Ishikawa (cell line): ENCODE measurements around the gene RARS2.

Source experiments
- CEBPB ChIP-seq: IDR thresholded peaks from 2 replicates; pipeline ENCODE4 v1.6.1; 2012
- CREB1 ChIP-seq: IDR thresholded peaks from 2 replicates; pipeline ENCODE4 v1.6.1; 2012; ENCODE audit warnings: low read depth
- EGR1 ChIP-seq: IDR thresholded peaks from 2 replicates; pipeline ENCODE4 v1.6.1; 2012
- EP300 ChIP-seq: IDR thresholded peaks from 2 replicates; pipeline ENCODE4 v1.6.1; 2012; ENCODE audit warnings: borderline replicate concordance
- FOXM1 ChIP-seq: IDR thresholded peaks from 2 replicates; pipeline ENCODE4 v1.6.1; 2012; ENCODE audit warnings: low read depth, borderline replicate concordance
- NFIC ChIP-seq: IDR thresholded peaks from 2 replicates; pipeline ENCODE4 v1.6.1; 2012
- RAD21 ChIP-seq: IDR thresholded peaks from 2 replicates; pipeline ENCODE4 v1.6.1; 2012; ENCODE audit warnings: low read depth
- TAF1 ChIP-seq: IDR thresholded peaks from 2 replicates; pipeline ENCODE4 v1.6.1; 2012; ENCODE audit warnings: low read depth, mild to moderate bottlenecking
- TCF12 ChIP-seq: IDR thresholded peaks from 2 replicates; pipeline ENCODE4 v1.6.1; 2012; ENCODE audit warnings: low read depth
- TEAD4 ChIP-seq: IDR thresholded peaks from 2 replicates; pipeline ENCODE4 v1.6.1; 2012
- YY1 ChIP-seq: IDR thresholded peaks from 2 replicates; pipeline ENCODE4 v1.6.1; 2012; ENCODE audit warnings: low read depth
- ZBTB7A ChIP-seq: IDR thresholded peaks from 2 replicates; pipeline ENCODE4 v1.6.1; 2012; ENCODE audit warnings: low read depth
- TF ChIP-seq, protein P1 (sequence below): IDR thresholded peaks from 2 replicates; pipeline ENCODE4 v1.6.1; 2012; ENCODE audit warnings: low read depth, mild to moderate bottlenecking
- TF ChIP-seq, protein P2 (sequence below): IDR thresholded peaks from 2 replicates; pipeline ENCODE4 v1.6.1; 2012
- TF ChIP-seq, protein P3 (sequence below): IDR thresholded peaks from 2 replicates; pipeline ENCODE4 v1.6.1; 2012

The RARS2 gene

DNA sequence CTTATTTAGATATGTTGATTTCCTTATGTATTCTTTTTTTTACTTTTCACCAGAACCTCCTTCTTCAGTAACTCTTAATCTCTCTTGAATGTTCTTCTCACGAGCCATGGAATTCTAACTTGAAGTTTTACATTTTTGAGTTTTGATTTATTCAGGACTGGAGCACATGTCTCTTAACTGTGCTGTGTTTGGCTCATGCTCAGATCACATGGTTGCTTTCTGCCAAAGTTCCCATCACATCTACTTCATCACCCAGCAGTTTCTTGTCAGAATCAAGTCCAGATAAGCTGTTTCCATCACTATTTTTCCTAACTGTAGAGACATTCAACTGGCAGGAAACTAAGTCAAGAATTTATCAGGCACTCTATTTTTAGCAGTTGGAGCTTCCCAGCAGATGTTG is 85.3 kb downstream of the RARS2 start:
- TF ChIP-seq TAF1 (no peak), CEBPB (no peak), CREB1 (no peak), YY1 (no peak), EGR1 (no peak), NFIC (no peak), TCF12 (no peak), ZBTB7A (no peak), FOXM1 (no peak), EP300 (no peak), RAD21 (no peak), TEAD4 (no peak)
- TF ChIP-seq, protein P1, sequence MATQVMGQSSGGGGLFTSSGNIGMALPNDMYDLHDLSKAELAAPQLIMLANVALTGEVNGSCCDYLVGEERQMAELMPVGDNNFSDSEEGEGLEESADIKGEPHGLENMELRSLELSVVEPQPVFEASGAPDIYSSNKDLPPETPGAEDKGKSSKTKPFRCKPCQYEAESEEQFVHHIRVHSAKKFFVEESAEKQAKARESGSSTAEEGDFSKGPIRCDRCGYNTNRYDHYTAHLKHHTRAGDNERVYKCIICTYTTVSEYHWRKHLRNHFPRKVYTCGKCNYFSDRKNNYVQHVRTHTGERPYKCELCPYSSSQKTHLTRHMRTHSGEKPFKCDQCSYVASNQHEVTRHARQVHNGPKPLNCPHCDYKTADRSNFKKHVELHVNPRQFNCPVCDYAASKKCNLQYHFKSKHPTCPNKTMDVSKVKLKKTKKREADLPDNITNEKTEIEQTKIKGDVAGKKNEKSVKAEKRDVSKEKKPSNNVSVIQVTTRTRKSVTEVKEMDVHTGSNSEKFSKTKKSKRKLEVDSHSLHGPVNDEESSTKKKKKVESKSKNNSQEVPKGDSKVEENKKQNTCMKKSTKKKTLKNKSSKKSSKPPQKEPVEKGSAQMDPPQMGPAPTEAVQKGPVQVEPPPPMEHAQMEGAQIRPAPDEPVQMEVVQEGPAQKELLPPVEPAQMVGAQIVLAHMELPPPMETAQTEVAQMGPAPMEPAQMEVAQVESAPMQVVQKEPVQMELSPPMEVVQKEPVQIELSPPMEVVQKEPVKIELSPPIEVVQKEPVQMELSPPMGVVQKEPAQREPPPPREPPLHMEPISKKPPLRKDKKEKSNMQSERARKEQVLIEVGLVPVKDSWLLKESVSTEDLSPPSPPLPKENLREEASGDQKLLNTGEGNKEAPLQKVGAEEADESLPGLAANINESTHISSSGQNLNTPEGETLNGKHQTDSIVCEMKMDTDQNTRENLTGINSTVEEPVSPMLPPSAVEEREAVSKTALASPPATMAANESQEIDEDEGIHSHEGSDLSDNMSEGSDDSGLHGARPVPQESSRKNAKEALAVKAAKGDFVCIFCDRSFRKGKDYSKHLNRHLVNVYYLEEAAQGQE, result no peak
- TF ChIP-seq, protein P2, sequence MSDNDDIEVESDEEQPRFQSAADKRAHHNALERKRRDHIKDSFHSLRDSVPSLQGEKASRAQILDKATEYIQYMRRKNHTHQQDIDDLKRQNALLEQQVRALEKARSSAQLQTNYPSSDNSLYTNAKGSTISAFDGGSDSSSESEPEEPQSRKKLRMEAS, result no peak
- TF ChIP-seq, protein P3, sequence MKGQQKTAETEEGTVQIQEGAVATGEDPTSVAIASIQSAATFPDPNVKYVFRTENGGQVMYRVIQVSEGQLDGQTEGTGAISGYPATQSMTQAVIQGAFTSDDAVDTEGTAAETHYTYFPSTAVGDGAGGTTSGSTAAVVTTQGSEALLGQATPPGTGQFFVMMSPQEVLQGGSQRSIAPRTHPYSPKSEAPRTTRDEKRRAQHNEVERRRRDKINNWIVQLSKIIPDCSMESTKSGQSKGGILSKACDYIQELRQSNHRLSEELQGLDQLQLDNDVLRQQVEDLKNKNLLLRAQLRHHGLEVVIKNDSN, result no peak

DNA sequence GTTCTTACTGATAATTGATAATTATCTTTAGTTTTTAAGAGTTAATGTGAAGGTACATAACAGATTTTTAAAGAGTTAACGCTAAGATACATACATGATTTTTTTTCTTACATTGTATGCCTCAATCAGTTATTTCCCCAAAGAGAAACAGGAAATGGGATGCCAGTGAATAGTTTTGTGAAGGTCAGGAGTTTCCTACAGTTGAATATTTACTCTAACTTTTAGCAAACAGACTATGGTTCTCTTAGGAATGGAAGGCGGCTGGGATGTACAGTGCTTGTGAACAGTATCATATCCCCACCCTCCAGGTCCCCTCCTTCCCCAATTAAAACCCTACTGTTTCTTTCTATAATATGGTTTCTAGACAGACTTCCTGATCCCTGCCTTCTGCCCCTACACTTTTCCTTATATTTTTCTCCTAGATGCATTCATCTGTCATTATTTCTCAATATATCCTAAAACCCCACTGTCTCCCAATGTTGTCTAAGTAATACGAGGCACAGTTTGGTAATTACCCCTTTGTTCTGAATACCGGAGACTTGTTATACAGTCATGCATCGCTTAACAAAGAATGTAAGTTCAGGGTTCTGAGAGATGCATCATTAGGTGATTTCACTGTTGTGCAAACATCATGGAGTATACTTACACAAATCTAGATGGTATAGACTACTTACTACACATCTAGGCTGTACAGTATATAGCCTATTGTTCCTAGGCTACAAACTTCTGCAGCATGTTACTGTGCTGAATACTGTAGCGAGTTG is 87.8 kb downstream of the RARS2 start:
- TF ChIP-seq YY1 (no peak), ZBTB7A (no peak), TEAD4 (peak; percentile 60), TCF12 (no peak), CEBPB (peak; percentile 53), EGR1 (no peak)
- TF ChIP-seq, protein P2, result no peak

DNA sequence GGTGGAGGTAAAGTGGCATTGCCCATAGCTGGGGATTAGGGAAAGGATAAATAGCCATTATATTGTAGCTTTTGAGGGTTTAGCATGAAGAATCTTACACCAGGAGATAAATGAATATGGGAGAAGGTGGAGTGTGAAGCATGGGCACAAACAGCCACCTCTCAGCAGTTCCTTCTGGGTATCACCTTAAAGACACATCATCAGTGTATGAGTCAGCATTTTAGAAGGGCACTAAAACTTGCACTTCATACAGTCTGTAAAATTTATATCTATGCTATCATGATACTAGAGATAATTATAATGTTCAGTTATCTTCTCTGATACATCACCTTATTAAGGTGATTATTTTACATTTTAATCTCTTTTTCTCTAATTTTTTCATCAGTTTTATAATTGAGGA is 91.7 kb downstream of the RARS2 start:
- no peak for TF ChIP-seq NFIC
- TF ChIP-seq TAF1, result no peak
- TF ChIP-seq, protein P2, result no peak
- TF ChIP-seq ZBTB7A, result no peak
- no peak for TF ChIP-seq EP300
- TF ChIP-seq TCF12, result no peak
- TF ChIP-seq, protein P1, result no peak
- TF ChIP-seq TEAD4, result no peak
- no peak for TF ChIP-seq RAD21
- TF ChIP-seq CEBPB, result no peak
- no peak for TF ChIP-seq EGR1
- TF ChIP-seq, protein P3, result no peak

DNA sequence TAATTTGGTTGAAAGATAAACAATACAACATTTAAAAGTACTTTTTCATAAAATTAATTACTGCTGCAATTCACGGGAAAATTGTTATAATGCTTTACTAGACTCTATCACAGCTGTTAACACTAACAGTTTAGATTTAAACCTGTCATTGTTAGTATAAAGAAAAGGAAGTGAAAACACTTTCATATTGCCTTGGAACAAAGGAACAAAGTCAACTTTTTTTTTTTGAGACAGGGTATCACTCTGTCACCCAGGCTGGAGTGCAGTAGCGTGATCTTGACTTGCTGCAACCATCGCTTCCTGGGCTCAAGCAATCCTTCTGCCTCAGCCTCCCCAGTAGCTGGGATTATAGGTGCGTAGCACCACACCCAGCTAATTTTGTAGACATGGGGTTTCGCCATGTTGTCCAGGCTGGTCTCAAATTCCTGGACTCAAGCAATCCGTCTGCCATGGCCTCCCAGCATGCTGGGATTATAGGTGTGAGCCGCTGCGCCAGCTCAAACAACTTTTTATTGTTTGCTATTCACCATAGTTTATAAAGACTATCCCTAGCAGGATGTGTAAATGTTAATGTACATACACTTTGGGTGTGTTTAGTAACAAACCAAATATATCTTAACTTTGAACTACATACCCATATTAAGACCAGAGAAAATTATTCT is 94.9 kb downstream of the RARS2 start:
- TF ChIP-seq TEAD4 (no peak), EGR1 (no peak), EP300 (no peak), RAD21 (no peak), CREB1 (no peak), NFIC (no peak), FOXM1 (no peak), YY1 (no peak), TAF1 (no peak), ZBTB7A (no peak), CEBPB (no peak), TCF12 (no peak)
- TF ChIP-seq, protein P1, result no peak
- TF ChIP-seq, protein P2, result no peak
- TF ChIP-seq, protein P3, result no peak
